ENCODE measurements around the gene GARS1.

GARS1 gene

GRCh38 chr7:30660331-30661255 lies 65.9 kb downstream of the GARS1 start:
- DNase-seq (ENCODE audit: insufficient read length, low spot score) (no peak), FAIRE-seq (no peak)
- TF ChIP-seq CTCF (IDR thresholded peaks at IDR 0.05; ENCODE audit: insufficient read depth, missing control alignments) = no peak

GRCh38 chr7:30661926-30662325 lies 67.2 kb downstream of the GARS1 start:
- DNase-seq (ENCODE audit: insufficient read length, low spot score) (no peak), FAIRE-seq (no peak)
- TF ChIP-seq CTCF (IDR thresholded peaks at IDR 0.05; ENCODE audit: insufficient read depth, missing control alignments) = no peak

DNA sequence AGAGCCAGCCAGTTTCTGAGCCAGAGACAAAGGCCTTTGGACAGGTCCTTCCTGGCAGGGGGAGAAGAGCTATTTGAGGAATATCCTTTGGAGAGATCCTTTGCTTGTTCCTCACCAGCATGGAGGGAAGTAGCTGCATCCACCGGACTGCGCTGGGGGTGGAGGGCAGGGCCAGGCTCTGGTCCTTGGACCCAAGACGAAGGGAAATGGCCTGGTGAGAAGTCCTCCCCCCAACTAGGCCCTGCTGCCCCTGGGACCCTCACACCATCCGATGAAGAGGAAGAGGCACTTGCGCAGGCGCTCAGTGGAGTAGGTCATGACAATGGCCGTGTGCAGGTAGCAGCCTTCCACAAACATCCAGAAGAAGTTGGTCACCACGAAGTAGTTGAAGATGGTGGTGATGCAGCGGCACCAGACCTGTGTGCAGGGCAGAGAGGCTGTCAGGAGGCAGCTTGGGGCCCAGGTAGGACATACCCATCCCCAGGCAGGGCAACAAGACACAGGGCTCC lies 67.8 kb downstream of the GARS1 start:
- FAIRE-seq (no peak), DNase-seq (ENCODE audit: insufficient read length, low spot score) (no peak)
- no peak for TF ChIP-seq CTCF (IDR thresholded peaks at IDR 0.05; ENCODE audit: insufficient read depth, missing control alignments)

DNA sequence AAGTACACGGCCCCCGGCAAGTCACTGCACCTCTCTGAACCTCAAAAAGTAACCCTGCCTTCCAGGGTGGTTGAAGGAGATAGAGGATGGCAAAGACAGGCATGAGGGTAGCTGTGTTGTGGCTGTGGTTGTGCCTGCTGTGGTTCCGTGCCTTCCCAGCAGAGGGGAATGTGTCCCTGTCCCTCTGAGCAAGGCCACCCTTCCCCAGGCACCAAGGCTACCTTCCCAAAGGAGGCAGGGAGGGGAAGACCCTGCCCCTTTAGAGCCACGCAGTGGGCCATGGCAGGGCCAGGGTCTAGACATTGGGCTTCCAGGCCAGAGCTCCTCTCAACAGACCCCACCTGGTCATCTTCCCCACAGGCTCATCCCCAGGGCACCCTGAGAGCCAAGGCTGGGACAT lies 68.7 kb downstream of the GARS1 start:
- FAIRE-seq (no peak), DNase-seq (ENCODE audit: insufficient read length, low spot score) (no peak)
- no peak for TF ChIP-seq CTCF (IDR thresholded peaks at IDR 0.05; ENCODE audit: insufficient read depth, missing control alignments)

- FAIRE-seq = no peak
- TF ChIP-seq CTCF (IDR thresholded peaks at IDR 0.05; ENCODE audit: insufficient read depth, missing control alignments) = no peak
- no peak for DNase-seq (ENCODE audit: insufficient read length, low spot score)
Observed at GRCh38 chr7:30664184-30664885, 69.7 kb downstream of the GARS1 start.

DNA sequence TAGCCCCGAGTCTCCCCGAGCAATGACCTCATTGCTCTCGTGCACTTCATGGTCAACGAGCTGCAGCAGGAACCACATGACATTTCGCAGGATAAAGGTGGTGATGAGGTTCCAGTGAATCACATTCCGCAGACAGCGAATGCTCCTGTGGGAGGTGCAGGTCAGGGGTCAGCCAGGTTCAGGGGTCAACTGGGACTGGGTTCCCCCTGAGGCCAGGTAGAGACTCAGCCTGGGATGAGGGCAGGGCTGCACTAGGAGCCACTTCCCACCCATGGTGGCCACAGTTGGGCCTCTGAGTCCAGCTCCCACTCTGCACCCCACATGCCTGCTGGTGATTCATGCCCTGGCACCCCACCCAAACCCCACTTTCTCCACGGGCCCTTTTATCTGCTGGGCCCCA lies 70.4 kb downstream of the GARS1 start:
- no peak for FAIRE-seq

More for the DNA sequence above, 70.4 kb downstream of the GARS1 start:
- DNase-seq (ENCODE audit: insufficient read length, low spot score) = no peak
- TF ChIP-seq CTCF (IDR thresholded peaks at IDR 0.05; ENCODE audit: insufficient read depth, missing control alignments) = no peak
